IMR-90 (cell line): Measurements from ENCODE around the gene TMEM131. TPM values are rescaled to one million over a fixed set of nuclear protein-coding genes. Genes with fewer than 3 reads are reported as not detected.
A peak's percentile ranks its signal among the peaks of the same experiment; 100 is the strongest.

Experiments
- ATAC-seq: fragments of 200-7000 bp; cut with Tn5 transposase; 2 replicates; pipeline ENCODE4 v1.9.1; 2020; ENCODE audit warnings: low read depth, mild to moderate bottlenecking, moderate library complexity
- BruUV-seq: library from RNA; stranded (reverse); fragments of 400-500 nt; replicated peaks from 2 replicates; lab custom pipeline; 2021; lab: Mats Ljungman, UMichigan
- CTCF ChIA-PET: fragments of 300-600 bp; formaldehyde crosslinking; extraction: SDS; loops from one replicate; lab custom pipeline; 2021; ENCODE audit warnings: antibody characterized with exemption; lab: Yijun Ruan, JAX
- POLR2A ChIA-PET: fragments of 300-600 bp; sonication (Branson Sonifier 250); formaldehyde crosslinking; loops from one replicate; lab custom pipeline; 2022; ENCODE audit warnings: antibody characterized with exemption; ENCODE audit not compliant: unreplicated experiment; lab: Charles Lee
- DNase-seq: peaks from one replicate; pipeline ENCODE4 v3.0.0; 2013
- H2AFZ ChIP-seq: replicated peaks from 2 replicates; pipeline ENCODE3; 2013; ENCODE audit warnings: low read length, mild to moderate bottlenecking; ENCODE audit not compliant: poor library complexity
- H2AK5ac ChIP-seq: 2 replicates; pipeline ENCODE4 v1.6.1; 2013; ENCODE audit warnings: low read depth, low read length, inconsistent platforms
- H2AK9ac ChIP-seq: replicated peaks from 2 replicates; pipeline ENCODE3; 2013; ENCODE audit warnings: mild to moderate bottlenecking, low read depth, low read length, moderate library complexity; ENCODE audit not compliant: poor library complexity
- H2BK120ac ChIP-seq: 2 replicates; pipeline ENCODE4 v1.6.1; 2013; ENCODE audit warnings: low read depth, low read length, inconsistent platforms
- H2BK15ac ChIP-seq: 3 replicates; pipeline ENCODE4 v1.6.1; 2013; ENCODE audit warnings: low read depth, low read length, inconsistent platforms
- H2BK20ac ChIP-seq: 2 replicates; pipeline ENCODE4 v1.6.1; 2013; ENCODE audit warnings: low read depth, mild to moderate bottlenecking, inconsistent platforms, low read length, moderate library complexity
- H2BK5ac ChIP-seq: 2 replicates; pipeline ENCODE4 v1.6.1; 2013; ENCODE audit warnings: mild to moderate bottlenecking, low read depth, low read length, inconsistent platforms; ENCODE audit not compliant: poor library complexity, severe bottlenecking
- H3K14ac ChIP-seq: replicated peaks from 2 replicates; pipeline ENCODE4 v1.6.1; 2013; ENCODE audit warnings: low read depth, low read length, inconsistent platforms
- H3K18ac ChIP-seq: 2 replicates; pipeline ENCODE4 v1.6.1; 2013; ENCODE audit warnings: low read depth, low read length, control low read depth
- H3K23ac ChIP-seq: 2 replicates; pipeline ENCODE4 v1.6.1; 2013; ENCODE audit warnings: low read depth, low read length, inconsistent platforms
- H3K27ac ChIP-seq: 2 replicates; pipeline ENCODE4 v1.5.1; 2013; ENCODE audit warnings: mild to moderate bottlenecking, control low read depth, low read length; ENCODE audit not compliant: insufficient read depth
- H3K27me3 ChIP-seq: 2 replicates; pipeline ENCODE4 v1.6.1; 2013; ENCODE audit warnings: low read length; ENCODE audit not compliant: control insufficient read depth, insufficient read depth
- H3K36me3 ChIP-seq: 2 replicates; pipeline ENCODE4 v1.6.1; 2013; ENCODE audit warnings: low read length, mixed read lengths; ENCODE audit not compliant: control insufficient read depth, insufficient read depth
- H3K4ac ChIP-seq: 2 replicates; pipeline ENCODE4 v1.6.1; 2013; ENCODE audit warnings: low read depth, low read length, inconsistent platforms
- H3K4me1 ChIP-seq: 2 replicates; pipeline ENCODE4 v1.6.1; 2013; ENCODE audit warnings: low read length, mixed read lengths; ENCODE audit not compliant: control insufficient read depth, insufficient read depth
- H3K4me2 ChIP-seq: 2 replicates; pipeline ENCODE4 v1.6.1; 2013; ENCODE audit warnings: low read depth, mild to moderate bottlenecking, control low read depth, low read length, moderate library complexity
- H3K4me3 ChIP-seq: 2 replicates; pipeline ENCODE4 v1.5.1; 2013; ENCODE audit warnings: low read depth, mild to moderate bottlenecking, control low read depth, low read length, moderate library complexity; ENCODE audit not compliant: insufficient read depth
- H3K56ac ChIP-seq: 2 replicates; pipeline ENCODE4 v1.6.1; 2013; ENCODE audit warnings: low read length, inconsistent platforms; ENCODE audit not compliant: insufficient read depth; ENCODE audit errors: extremely low read depth
- H3K79me1 ChIP-seq, 2 experiments: 2 replicates each; pipeline ENCODE4 v1.6.1; 2013; ENCODE audit warnings: low read length in 2 of 2, inconsistent platforms in 1 of 2, low read depth in 1 of 2
- H3K9ac ChIP-seq: 2 replicates; pipeline ENCODE4 v1.6.1; 2013; ENCODE audit warnings: low read depth, low read length, control low read depth
- H3K9me1 ChIP-seq: 2 replicates; pipeline ENCODE4 v1.6.1; 2013; ENCODE audit warnings: low read length, inconsistent platforms; ENCODE audit not compliant: insufficient read depth
- H3K9me3 ChIP-seq: 2 replicates; pipeline ENCODE4 v1.6.1; 2013; ENCODE audit warnings: low read length; ENCODE audit not compliant: control insufficient read depth, insufficient read depth
- H4K20me1 ChIP-seq: 2 replicates; pipeline ENCODE4 v1.6.1; 2013; ENCODE audit warnings: low read length, inconsistent platforms; ENCODE audit not compliant: insufficient read depth
- H4K5ac ChIP-seq: 2 replicates; pipeline ENCODE4 v1.6.1; 2013; ENCODE audit warnings: mild to moderate bottlenecking, low read depth, low read length, control low read depth
- H4K8ac ChIP-seq, 2 experiments: 2 replicates each; pipeline ENCODE4 v1.6.1; 2013; ENCODE audit warnings: low read depth in 2 of 2, low read length in 2 of 2, control low read depth in 1 of 2, inconsistent platforms in 1 of 2
- H4K91ac ChIP-seq: 2 replicates; pipeline ENCODE4 v1.6.1; 2013; ENCODE audit warnings: low read depth, low read length, inconsistent platforms; ENCODE audit not compliant: insufficient read depth
- CHD1 ChIP-seq: IDR thresholded peaks from 2 replicates; pipeline ENCODE4 v1.6.1; 2012; ENCODE audit warnings: low read depth, low read length, improper control_type of control experiment
- CTCF ChIP-seq: conservative IDR thresholded peaks from 2 replicates; pipeline ENCODE4 v1.5.1; 2012; ENCODE audit warnings: mild to moderate bottlenecking, low read depth, low read length, improper control_type of control experiment
- ELK1 ChIP-seq: fragments of 150-350 bp; IDR thresholded peaks from 2 replicates; pipeline ENCODE4 v1.6.1; 2016; ENCODE audit warnings: low read depth, mild to moderate bottlenecking, low read length, moderate library complexity, borderline replicate concordance
- FOS ChIP-seq: fragments of 150-350 bp; IDR thresholded peaks from 2 replicates; pipeline ENCODE4 v1.6.1; 2016; ENCODE audit warnings: low read depth, low read length
- MAFK ChIP-seq: IDR thresholded peaks from 2 replicates; pipeline ENCODE4 v1.6.1; 2012; ENCODE audit warnings: low read depth, low read length, improper control_type of control experiment
- NFE2L2 ChIP-seq: fragments of 150-350 bp; IDR thresholded peaks from 2 replicates; pipeline ENCODE4 v1.6.1; 2016; ENCODE audit warnings: low read depth, mild to moderate bottlenecking, low read length
- RAD21 ChIP-seq: IDR thresholded peaks from 2 replicates; pipeline ENCODE4 v1.6.1; 2012; ENCODE audit warnings: low read length, improper control_type of control experiment
- RCOR1 ChIP-seq: IDR thresholded peaks from 2 replicates; pipeline ENCODE4 v1.6.1; 2012; ENCODE audit warnings: mild to moderate bottlenecking, low read length, improper control_type of control experiment; ENCODE audit not compliant: insufficient replicate concordance
- RFX5 ChIP-seq: IDR thresholded peaks from 2 replicates; pipeline ENCODE4 v1.8.0; 2012; ENCODE audit warnings: low read depth, mild to moderate bottlenecking, low read length, moderate library complexity
- WGBS, 2 experiments: methylation state at CpG; one replicate each; pipeline versions ENCODE4 v1.1.5 to v1.1.7; 2013; ENCODE audit warnings: missing lambda C conversion rate in 2 of 2; ENCODE audit not compliant: insufficient read length in 1 of 2; ENCODE audit errors: extremely low coverage in 2 of 2; 5-methylcytosine and 5-hydroxymethylcytosine counted together
- dilution Hi-C: fragments of 300-500 bp; cut with HindIII; formaldehyde crosslinking; loops from one replicate; pipeline ENCODE4 v1.14.3; 2018; ENCODE audit warnings: low sequenced_read_pairs; ENCODE audit not compliant: unreplicated experiment
- in situ Hi-C: fragments of 300-500 bp; cut with MboI; formaldehyde crosslinking; loops from 3 replicates; pipeline ENCODE4 v1.14.3; 2019; ENCODE audit warnings: low sequenced_read_pairs, inconsistent platforms, mixed read lengths
- intact Hi-C: fragments of 100-400 bp; cut with micrococcal nuclease; formaldehyde crosslinking; loops from 2 replicates; pipeline ENCODE4 v1.10.0; 2022
- polyA plus RNA-seq, 3 experiments: library from polyadenylated mRNA; depleted of rRNA; stranded (reverse); fragments of >200 nt; gene quantifications; 2 replicates each; pipeline ENCODE4 v1.2.3, GENCODE V29; 2012; ENCODE audit warnings: low replicate concordance in 1 of 3
- total RNA-seq: library from RNA; depleted of rRNA; stranded (reverse); fragments of >200 nt; gene quantifications from 2 replicates; pipeline ENCODE4 v1.2.3, GENCODE V29; 2012

TMEM131 gene
- total and polyA plus RNA-seq, 2 of the 4 experiments (the other 2 are of a cell fraction) = 13.3 to 14.0 TPM

GRCh38 chr2:97957432-97958183 lies 38.1 kb downstream of the TMEM131 start:
- no peak overlapping the region for H2AFZ ChIP-seq
- BruUV-seq = no TSS peak
- ChIA-PET POLR2A (no interaction called here), CTCF (interaction anchor here (0.6 kb wide), 1 partner anchor 46 kb away, joined by 4 read pairs; no protein-coding TSS in a partner anchor)
- in situ Hi-C loops (no loop called here), intact Hi-C loops (no loop called here), dilution Hi-C loops (no loop called here)
- H4K91ac ChIP-seq = no peak overlapping the region
- no peak overlapping the region for H2AK9ac ChIP-seq
- H3K4me3 ChIP-seq = no peak overlapping the region
- H3K79me1 ChIP-seq = peaks cover 17 to 38% of the 10 kb centered on the region in 2 experiments; a peak in 3 of 4 replicates
- H4K5ac ChIP-seq = no peak overlapping the region
- ATAC-seq (peak; percentile 64), DNase-seq (peak; percentile 57)
- H3K9me1 ChIP-seq = peaks cover 10% of the 10 kb centered on the region
- peaks cover 2% of the 10 kb centered on the region; the same call in 1 of the 2 replicates for H3K4me1 ChIP-seq
- H2BK20ac ChIP-seq = no peak overlapping the region
- no peak overlapping the region for H3K14ac ChIP-seq
- peaks cover 21% of the 10 kb centered on the region for H4K20me1 ChIP-seq
- H3K9ac ChIP-seq = no peak overlapping the region
- no peak overlapping the region for H2AK5ac ChIP-seq
- no CpG with 5 or more reads among the region's 5 CpGs for WGBS, 2 experiments
- no peaks in the 10 kb centered on the region for H3K27me3 ChIP-seq
- no peak overlapping the region for H3K23ac ChIP-seq
- no peak overlapping the region for H3K4me2 ChIP-seq
- H2BK15ac ChIP-seq = no peak overlapping the region
- no peak overlapping the region for H4K8ac ChIP-seq
- no peaks in the 10 kb centered on the region for H3K9me3 ChIP-seq
- no peak overlapping the region for H3K56ac ChIP-seq
- no peak overlapping the region for H2BK5ac ChIP-seq
- no peak overlapping the region for H2BK120ac ChIP-seq
- H3K36me3 ChIP-seq = no peaks in the 10 kb centered on the region
- H3K27ac ChIP-seq = no peak overlapping the region
- no peak overlapping the region for H3K18ac ChIP-seq
- TF ChIP-seq MAFK (no peak), FOS (no peak), ELK1 (no peak), RAD21 (no peak), NFE2L2 (no peak), CHD1 (no peak), RCOR1 (no peak), RFX5 (no peak), CTCF (no peak)
- no peak overlapping the region for H3K4ac ChIP-seq
